Osteoblast (primary cell): Measurements from ENCODE around the gene INPP5A. TPM values are rescaled to one million over a fixed set of nuclear protein-coding genes. Genes with fewer than 3 reads are reported as not detected.
A peak's percentile ranks its signal among the peaks of the same experiment; 100 is the strongest.

Source experiments
- DNase-seq: peaks from one replicate; pipeline ENCODE4 v3.0.0; 2011; ENCODE audit warnings: low spot score, mixed read lengths; ENCODE audit not compliant: insufficient read length; ENCODE audit errors: missing footprints
- H2AFZ ChIP-seq: 2 replicates; pipeline ENCODE4 v1.6.0; 2011; ENCODE audit warnings: mild to moderate bottlenecking, low read length
- H3K27ac ChIP-seq: 2 replicates; pipeline ENCODE4 v1.5.1; 2011; ENCODE audit warnings: mild to moderate bottlenecking, low read depth, low read length, moderate library complexity
- H3K27me3 ChIP-seq: 2 replicates; pipeline ENCODE4 v1.6.0; 2012; ENCODE audit warnings: mild to moderate bottlenecking, control low read depth, inconsistent platforms, low read length, moderate library complexity; ENCODE audit not compliant: insufficient read depth
- H3K36me3 ChIP-seq: 2 replicates; pipeline ENCODE4 v1.5.1; 2011; ENCODE audit warnings: mild to moderate bottlenecking, low read length, control low read depth, moderate library complexity; ENCODE audit not compliant: insufficient read depth
- H3K4me1 ChIP-seq: 2 replicates; pipeline ENCODE4 v1.5.1; 2011; ENCODE audit warnings: mild to moderate bottlenecking, low read length, control low read depth, moderate library complexity; ENCODE audit not compliant: insufficient read depth
- H3K4me2 ChIP-seq: 2 replicates; pipeline ENCODE4 v1.6.0; 2011; ENCODE audit warnings: mild to moderate bottlenecking, low read length; ENCODE audit not compliant: insufficient read depth
- H3K4me3 ChIP-seq: fragments of 200-600 bp; sonication (generic); 3 replicates; pipeline ENCODE4 v1.5.1; 2012; ENCODE audit warnings: mild to moderate bottlenecking, low read length, inconsistent platforms; ENCODE audit not compliant: insufficient read depth
- H3K79me2 ChIP-seq: 2 replicates; pipeline ENCODE4 v1.6.0; 2012; ENCODE audit warnings: mild to moderate bottlenecking, low read length, control low read depth, inconsistent platforms; ENCODE audit not compliant: insufficient read depth
- H3K9me3 ChIP-seq: 2 replicates; pipeline ENCODE4 v1.5.1; 2011; ENCODE audit warnings: low read depth, low read length, control low read depth
- H4K20me1 ChIP-seq: 2 replicates; pipeline ENCODE4 v1.6.0; 2012; ENCODE audit warnings: mild to moderate bottlenecking, low read length, control low read depth; ENCODE audit not compliant: insufficient read depth
- total RNA-seq: library from RNA; depleted of rRNA; stranded (reverse); fragments of >200 nt; gene quantifications from 2 replicates; pipeline ENCODE4 v1.2.3, GENCODE V29; 2012
- TF ChIP-seq, protein P1 (sequence below): IDR thresholded peaks from 2 replicates; pipeline ENCODE4 v1.5.1; 2011; ENCODE audit warnings: mild to moderate bottlenecking, low read depth, low read length, moderate library complexity; ENCODE audit errors: extremely low read depth

Gene INPP5A
- total RNA-seq, 1 donor = 22.8 TPM

DNA sequence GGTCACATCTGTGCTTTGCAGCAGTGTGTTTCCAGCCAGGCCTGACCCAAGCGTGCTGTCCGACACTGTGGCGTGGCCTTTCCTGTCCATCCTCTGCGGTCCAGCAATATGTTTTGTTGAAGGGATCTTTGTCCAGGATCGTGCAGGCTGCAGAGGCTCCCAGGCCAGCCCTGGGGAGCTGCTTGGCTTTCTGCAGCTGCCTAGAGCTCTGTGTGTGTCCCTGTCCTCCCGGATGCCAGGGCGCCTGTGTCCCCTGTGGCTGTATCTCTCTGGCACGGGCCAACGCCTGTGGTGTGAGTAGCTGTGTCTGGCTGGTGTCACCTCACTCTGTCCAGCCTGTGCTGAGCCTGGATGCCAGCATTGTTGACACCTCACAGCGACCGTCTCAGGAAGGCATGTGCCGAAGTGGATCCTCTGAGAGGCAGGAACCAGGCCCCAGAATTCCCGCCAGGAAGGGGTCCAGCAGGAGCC lies 94.5 kb downstream of the INPP5A start:
- DNase-seq = peak; percentile 48
- Histone ChIP-seq H3K9me3 (no peaks in the 10 kb centered on the region), H3K79me2 (peaks cover 19% of the 10 kb centered on the region), H3K27ac (no peak overlapping the region), H3K4me1 (peaks cover 10% of the 10 kb centered on the region), H3K4me2 (no peak overlapping the region), H3K36me3 (no peaks in the 10 kb centered on the region), H3K4me3 (no peak overlapping the region), H3K27me3 (no peaks in the 10 kb centered on the region), H2AFZ (no peak overlapping the region), H4K20me1 (peaks cover 39% of the 10 kb centered on the region)
- TF ChIP-seq, protein P1, sequence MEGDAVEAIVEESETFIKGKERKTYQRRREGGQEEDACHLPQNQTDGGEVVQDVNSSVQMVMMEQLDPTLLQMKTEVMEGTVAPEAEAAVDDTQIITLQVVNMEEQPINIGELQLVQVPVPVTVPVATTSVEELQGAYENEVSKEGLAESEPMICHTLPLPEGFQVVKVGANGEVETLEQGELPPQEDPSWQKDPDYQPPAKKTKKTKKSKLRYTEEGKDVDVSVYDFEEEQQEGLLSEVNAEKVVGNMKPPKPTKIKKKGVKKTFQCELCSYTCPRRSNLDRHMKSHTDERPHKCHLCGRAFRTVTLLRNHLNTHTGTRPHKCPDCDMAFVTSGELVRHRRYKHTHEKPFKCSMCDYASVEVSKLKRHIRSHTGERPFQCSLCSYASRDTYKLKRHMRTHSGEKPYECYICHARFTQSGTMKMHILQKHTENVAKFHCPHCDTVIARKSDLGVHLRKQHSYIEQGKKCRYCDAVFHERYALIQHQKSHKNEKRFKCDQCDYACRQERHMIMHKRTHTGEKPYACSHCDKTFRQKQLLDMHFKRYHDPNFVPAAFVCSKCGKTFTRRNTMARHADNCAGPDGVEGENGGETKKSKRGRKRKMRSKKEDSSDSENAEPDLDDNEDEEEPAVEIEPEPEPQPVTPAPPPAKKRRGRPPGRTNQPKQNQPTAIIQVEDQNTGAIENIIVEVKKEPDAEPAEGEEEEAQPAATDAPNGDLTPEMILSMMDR = no peak

DNA sequence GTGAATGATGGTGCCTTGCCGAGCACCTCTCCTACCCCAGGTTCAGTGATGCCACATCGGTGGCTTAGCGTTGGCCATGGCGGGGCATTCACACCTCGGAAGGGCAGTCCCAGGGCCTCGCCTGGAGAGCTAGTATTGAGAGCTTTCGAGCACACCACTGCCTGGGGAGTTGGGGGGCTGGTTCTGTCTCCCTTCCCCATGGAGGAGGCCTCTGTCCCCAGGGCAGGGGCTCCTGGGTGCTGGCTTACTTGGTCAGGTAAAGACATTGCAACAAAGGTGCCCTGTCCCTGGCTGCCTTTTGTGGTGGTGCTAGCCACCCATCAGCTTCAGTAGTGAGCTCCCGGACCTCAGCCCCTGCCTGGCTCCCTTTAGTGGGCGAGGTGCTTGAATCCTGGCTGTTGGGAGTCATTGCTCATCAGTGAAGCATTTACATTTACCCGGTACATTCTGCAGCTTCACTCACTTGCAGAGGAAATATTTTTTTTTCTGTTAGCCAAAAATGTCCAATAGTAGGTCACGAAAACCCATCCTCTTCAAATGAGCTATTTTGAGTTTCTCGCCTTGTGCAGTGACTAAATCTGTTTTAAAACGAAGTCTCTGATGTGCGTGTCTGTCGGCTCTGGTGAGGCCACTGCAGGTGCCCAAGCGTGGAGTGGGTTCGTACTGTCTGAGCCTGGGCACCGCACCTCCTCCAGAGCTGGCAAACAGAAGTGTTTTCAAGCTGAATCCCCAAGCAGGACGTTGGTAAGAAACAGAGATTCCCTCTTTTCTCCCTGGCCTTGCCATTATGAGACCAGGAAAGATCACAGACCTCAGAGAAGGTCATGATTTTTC lies 95.5 kb downstream of the INPP5A start:
- TF ChIP-seq, protein P1 = no peak
- Histone ChIP-seq H3K9me3 (no peaks in the 10 kb centered on the region), H3K27me3 (no peaks in the 10 kb centered on the region), H2AFZ (no peak overlapping the region), H3K4me3 (no peak overlapping the region), H3K27ac (no peak overlapping the region), H3K4me1 (peaks cover 14% of the 10 kb centered on the region), H4K20me1 (peaks cover 46% of the 10 kb centered on the region), H3K79me2 (peaks cover 24% of the 10 kb centered on the region), H3K36me3 (no peaks in the 10 kb centered on the region), H3K4me2 (peak overlapping the region; percentile 1)
- peak; percentile 95 for DNase-seq

- Histone ChIP-seq H3K27ac (no peak overlapping the region), H3K36me3 (no peaks in the 10 kb centered on the region), H3K4me3 (no peak overlapping the region), H3K27me3 (no peaks in the 10 kb centered on the region), H2AFZ (no peak overlapping the region), H3K4me2 (no peak overlapping the region), H3K4me1 (peaks cover 14% of the 10 kb centered on the region), H3K79me2 (peaks cover 23% of the 10 kb centered on the region), H4K20me1 (peaks cover 45% of the 10 kb centered on the region), H3K9me3 (no peaks in the 10 kb centered on the region)
- DNase-seq = peak; percentile 31
- TF ChIP-seq, protein P1 = no peak
These were observed 96.8 kb downstream of the INPP5A start for GRCh38 chr10:132634241-132634946.

DNA sequence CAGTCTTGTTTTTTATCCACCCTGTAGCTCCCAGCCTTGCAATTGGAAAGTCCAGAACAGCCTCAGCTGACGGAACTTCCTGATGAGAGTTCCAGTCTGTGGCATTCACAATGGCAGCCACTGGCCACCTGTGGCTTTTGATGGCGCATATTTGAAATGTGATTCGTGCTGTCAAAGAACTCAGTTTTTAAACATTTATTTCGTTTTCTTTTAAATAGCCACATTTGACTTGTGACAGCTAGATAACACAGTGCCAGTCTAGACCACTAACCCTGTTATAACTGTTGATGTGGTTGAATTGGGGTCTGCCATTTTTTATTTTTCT lies 97.3 kb downstream of the INPP5A start:
- TF ChIP-seq, protein P1 = no peak
- no peaks in the 10 kb centered on the region for H3K9me3 ChIP-seq
- H3K4me3 ChIP-seq = no peak overlapping the region
- no peaks in the 10 kb centered on the region for H3K27me3 ChIP-seq
- no peak overlapping the region for H3K4me2 ChIP-seq
- H4K20me1 ChIP-seq = peaks cover 42% of the 10 kb centered on the region
- no peak overlapping the region for H3K27ac ChIP-seq
- H3K79me2 ChIP-seq = peaks cover 20% of the 10 kb centered on the region
- no peaks in the 10 kb centered on the region for H3K36me3 ChIP-seq
- H3K4me1 ChIP-seq = peaks cover 14% of the 10 kb centered on the region
- no peak overlapping the region for H2AFZ ChIP-seq
- peak; percentile 62 for DNase-seq
